ENCODE data around the gene RIN3.

DNA sequence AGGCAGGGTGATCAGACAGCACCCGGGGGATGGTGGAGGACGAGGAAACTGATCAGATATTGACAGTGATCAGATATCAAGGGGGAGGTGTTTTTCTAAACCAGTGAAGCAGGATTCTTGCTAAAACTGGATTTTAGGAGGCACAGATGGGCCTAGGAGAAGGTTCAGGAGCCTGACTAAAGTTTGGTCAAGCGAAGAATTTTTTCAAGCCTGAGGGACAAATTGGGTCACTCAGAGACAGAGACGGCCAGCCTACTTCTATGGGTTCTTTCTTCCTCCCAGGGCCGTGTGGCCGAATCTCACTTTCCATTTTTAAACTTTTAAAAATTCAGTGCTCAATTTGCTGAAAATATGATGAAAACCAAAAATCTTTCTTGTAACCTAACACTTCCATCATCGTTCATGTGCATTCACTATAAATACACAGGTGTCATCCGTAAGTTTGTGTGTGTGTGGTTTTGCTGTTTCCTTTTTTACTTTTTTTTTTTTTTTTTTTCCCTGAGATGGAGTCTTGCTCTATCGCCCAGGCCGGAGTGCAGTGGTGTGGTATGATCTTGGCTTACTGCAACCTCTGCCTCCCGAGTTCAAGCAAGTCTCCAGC is 68.5 kb downstream of the RIN3 start:
- TF ChIP-seq, protein P1, sequence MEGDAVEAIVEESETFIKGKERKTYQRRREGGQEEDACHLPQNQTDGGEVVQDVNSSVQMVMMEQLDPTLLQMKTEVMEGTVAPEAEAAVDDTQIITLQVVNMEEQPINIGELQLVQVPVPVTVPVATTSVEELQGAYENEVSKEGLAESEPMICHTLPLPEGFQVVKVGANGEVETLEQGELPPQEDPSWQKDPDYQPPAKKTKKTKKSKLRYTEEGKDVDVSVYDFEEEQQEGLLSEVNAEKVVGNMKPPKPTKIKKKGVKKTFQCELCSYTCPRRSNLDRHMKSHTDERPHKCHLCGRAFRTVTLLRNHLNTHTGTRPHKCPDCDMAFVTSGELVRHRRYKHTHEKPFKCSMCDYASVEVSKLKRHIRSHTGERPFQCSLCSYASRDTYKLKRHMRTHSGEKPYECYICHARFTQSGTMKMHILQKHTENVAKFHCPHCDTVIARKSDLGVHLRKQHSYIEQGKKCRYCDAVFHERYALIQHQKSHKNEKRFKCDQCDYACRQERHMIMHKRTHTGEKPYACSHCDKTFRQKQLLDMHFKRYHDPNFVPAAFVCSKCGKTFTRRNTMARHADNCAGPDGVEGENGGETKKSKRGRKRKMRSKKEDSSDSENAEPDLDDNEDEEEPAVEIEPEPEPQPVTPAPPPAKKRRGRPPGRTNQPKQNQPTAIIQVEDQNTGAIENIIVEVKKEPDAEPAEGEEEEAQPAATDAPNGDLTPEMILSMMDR (IDR thresholded peaks at IDR 0.05; ENCODE audit: insufficient read depth, low read depth, low read length), result no peak
- no peak for TF ChIP-seq EZH2 (IDR thresholded peaks at IDR 0.05; ENCODE audit: insufficient read depth, low read length)

Data from astrocyte (in vitro differentiated cells and primary cell).